Natural killer cell (primary cell): ENCODE results near the gene CPSF7. TPM values are rescaled to one million over a fixed set of nuclear protein-coding genes. Genes with fewer than 3 reads are reported as not detected.

Source experiments
- ATAC-seq, 3 donors: fragments of 150-1000 bp in 2 of 3; fragments of 200-7000 bp in 1 of 3; cut with Tn5 transposase; 1 replicate in 1 of 3; 2 replicates in 2 of 3; pipeline ENCODE4 v1.10.0; 2021; ENCODE audit warnings: mild to moderate bottlenecking in 2 of 3, moderate library complexity in 2 of 3
- DNase-seq, 2 donors: peaks; one replicate each; pipeline versions ENCODE4 v3.0.0 to v3.0.0-alpha.2; 2013 to 2021; ENCODE audit warnings: mixed read lengths in 1 of 2
- H3K27ac ChIP-seq: one replicate; pipeline ENCODE4 v1.5.1; 2013; ENCODE audit warnings: mild to moderate bottlenecking, low read length
- H3K27me3 ChIP-seq: one replicate; pipeline ENCODE4 v1.6.1; 2013; ENCODE audit warnings: low read length; ENCODE audit not compliant: control insufficient read depth, insufficient read depth
- H3K36me3 ChIP-seq: one replicate; pipeline ENCODE4 v1.6.1; 2013; ENCODE audit warnings: low read length; ENCODE audit not compliant: control insufficient read depth, insufficient read depth
- H3K4me1 ChIP-seq: one replicate; pipeline ENCODE4 v1.6.1; 2013; ENCODE audit warnings: low read length; ENCODE audit not compliant: control insufficient read depth, insufficient read depth
- H3K4me3 ChIP-seq: one replicate; pipeline ENCODE4 v1.5.1; 2013; ENCODE audit warnings: low read length
- H3K9me3 ChIP-seq: one replicate; pipeline ENCODE4 v1.6.1; 2013; ENCODE audit warnings: low read length; ENCODE audit not compliant: control insufficient read depth, insufficient read depth
- H3K27ac Mint-ChIP-seq, 2 donors: one replicate each; pipeline ENCODE4 v1.8.0; 2022; ENCODE audit warnings: mild to moderate bottlenecking in 2 of 2, mixed read lengths in 2 of 2, moderate library complexity in 1 of 2
- H3K27me3 Mint-ChIP-seq, 2 donors: one replicate each; pipeline ENCODE4 v1.8.0; 2022; ENCODE audit warnings: low read depth in 2 of 2, mixed read lengths in 2 of 2
- H3K36me3 Mint-ChIP-seq: one replicate; pipeline ENCODE4 v1.8.0; 2022; ENCODE audit warnings: mixed read lengths
- H3K4me1 Mint-ChIP-seq, 2 donors: one replicate each; pipeline ENCODE4 v1.8.0; 2022; ENCODE audit warnings: mixed read lengths in 2 of 2
- H3K4me3 Mint-ChIP-seq: one replicate; pipeline ENCODE4 v1.8.0; 2022; ENCODE audit warnings: mild to moderate bottlenecking, moderate library complexity, mixed read lengths
- H3K9me3 Mint-ChIP-seq, 2 donors: one replicate each; pipeline ENCODE4 v1.8.0; 2022; ENCODE audit warnings: mixed read lengths in 2 of 2
- CTCF ChIP-seq: fragments of 200-600 bp; IDR thresholded peaks from one replicate; pipeline ENCODE4 v1.8.0; 2022; ENCODE audit warnings: antibody characterized with exemption
- WGBS: methylation state at CpG from one replicate; pipeline ENCODE4 v1.1.7; 2013; ENCODE audit warnings: missing lambda C conversion rate; ENCODE audit not compliant: insufficient coverage; 5-methylcytosine and 5-hydroxymethylcytosine counted together
- intact Hi-C: fragments of 100-400 bp; cut with micrococcal nuclease; formaldehyde crosslinking; loops from one replicate; pipeline ENCODE4 v1.14.2; 2022
- total RNA-seq, 4 donors: library from RNA; stranded (reverse); fragments of 120-200 nt in 1 of 4; gene quantifications; one replicate each; pipeline versions ENCODE4 v1.2.3 to v1.2.4, GENCODE V29; 2013 to 2022

CPSF7 gene
- total RNA-seq, 3 donors from 2014 or later (not counting 1 experiment from before 2014, with no cell fraction given): 99.5 to 120 (median 104) TPM

GRCh38 chr11:61380884-61381283 lies 48.9 kb downstream of the CPSF7 start:
- intact Hi-C loops: no loop called here
- Mint-ChIP-seq H3K4me1 (peaks cover 7 to 8% of the 10 kb centered on the region in 2 donors), H3K4me3 (no peak overlapping the region), H3K27ac (no peak overlapping the region), H3K9me3 (no peaks in the 10 kb centered on the region), H3K36me3 (no peaks in the 10 kb centered on the region), H3K27me3 (no peaks in the 10 kb centered on the region)
- Histone ChIP-seq H3K27me3 (no peaks in the 10 kb centered on the region), H3K27ac (no peak overlapping the region), H3K9me3 (no peaks in the 10 kb centered on the region), H3K4me1 (peaks cover 4% of the 10 kb centered on the region), H3K4me3 (no peak overlapping the region), H3K36me3 (peaks cover 4% of the 10 kb centered on the region)
- TF ChIP-seq CTCF: no peak
- WGBS: 94% methylated on average over 8 of the region's 9 CpGs
- ATAC-seq (no peak), DNase-seq (no peak)

GRCh38 chr11:61378713-61379313 lies 51.0 kb downstream of the CPSF7 start:
- H3K9me3 Mint-ChIP-seq: no peaks in the 10 kb centered on the region
- H3K27me3 Mint-ChIP-seq: no peaks in the 10 kb centered on the region
- intact Hi-C loops: no loop called here
- TF ChIP-seq CTCF: no peak
- ATAC-seq: no peak
- H3K27ac Mint-ChIP-seq: no peak overlapping the region
- H3K4me3 Mint-ChIP-seq: no peak overlapping the region
- Histone ChIP-seq H3K9me3 (no peaks in the 10 kb centered on the region), H3K4me3 (no peak overlapping the region), H3K36me3 (peaks cover 4% of the 10 kb centered on the region), H3K27me3 (no peaks in the 10 kb centered on the region), H3K27ac (no peak overlapping the region), H3K4me1 (no peaks in the 10 kb centered on the region)
- DNase-seq: no peak
- no peaks in the 10 kb centered on the region for H3K36me3 Mint-ChIP-seq
- WGBS: 93% methylated on average over 4 of the region's 5 CpGs
- no peaks in the 10 kb centered on the region for H3K4me1 Mint-ChIP-seq

GRCh38 chr11:61377461-61378160 lies 52.2 kb downstream of the CPSF7 start:
- no peaks in the 10 kb centered on the region for H3K36me3 Mint-ChIP-seq
- no peaks in the 10 kb centered on the region for H3K27me3 Mint-ChIP-seq
- intact Hi-C loops: no loop called here
- H3K4me3 Mint-ChIP-seq: no peak overlapping the region
- Histone ChIP-seq H3K4me3 (no peak overlapping the region), H3K4me1 (no peaks in the 10 kb centered on the region), H3K27ac (no peak overlapping the region), H3K27me3 (no peaks in the 10 kb centered on the region), H3K9me3 (no peaks in the 10 kb centered on the region), H3K36me3 (peaks cover 4% of the 10 kb centered on the region)
- H3K9me3 Mint-ChIP-seq: no peaks in the 10 kb centered on the region
- ATAC-seq: no peak
- H3K4me1 Mint-ChIP-seq: no peaks in the 10 kb centered on the region
- no peak for DNase-seq
- TF ChIP-seq CTCF: no peak
- 97% methylated on average over 4 of the region's 6 CpGs for WGBS
- H3K27ac Mint-ChIP-seq: no peak overlapping the region

- Histone ChIP-seq H3K9me3 (no peaks in the 10 kb centered on the region), H3K27ac (no peak overlapping the region), H3K4me3 (no peak overlapping the region), H3K4me1 (no peaks in the 10 kb centered on the region), H3K27me3 (no peaks in the 10 kb centered on the region), H3K36me3 (peaks cover 4% of the 10 kb centered on the region)
- H3K9me3 Mint-ChIP-seq: no peaks in the 10 kb centered on the region
- H3K4me3 Mint-ChIP-seq: no peak overlapping the region
- TF ChIP-seq CTCF: no peak
- intact Hi-C loops: no loop called here
- no peaks in the 10 kb centered on the region for H3K36me3 Mint-ChIP-seq
- 100% methylated on average over 6 of the region's 6 CpGs for WGBS
- DNase-seq (no peak), ATAC-seq (no peak)
- no peaks in the 10 kb centered on the region for H3K4me1 Mint-ChIP-seq
- H3K27me3 Mint-ChIP-seq: no peaks in the 10 kb centered on the region
- no peak overlapping the region for H3K27ac Mint-ChIP-seq
These were observed 54.0 kb downstream of the CPSF7 start for GRCh38 chr11:61375761-61376108.
